T-helper 1 cell (primary cell): Measurements from ENCODE around the gene CD1D.
"Not testable (repeated sequence)": the region's sequence is repeated elsewhere in the genome, so short reads cannot be mapped to it uniquely, and the experiment has no call there.

Source experiments
- DNase-seq, 5 donors: peaks; one replicate each; pipeline ENCODE4 v3.0.0-alpha.2; 2012 to 2020

CD1D gene

GRCh38 chr1:158176849-158177699, 3.6 kb upstream of the CD1D start:
- DNase-seq = not testable (repeated sequence)

GRCh38 chr1:158177700-158178450, 2.8 kb upstream of the CD1D start:
- DNase-seq = no peak

- no peak for DNase-seq
These were observed 1.2 kb upstream of the CD1D start for GRCh38 chr1:158179301-158180041.

- no peak for DNase-seq
These were observed 855 bp downstream of the CD1D start for GRCh38 chr1:158181577-158181922.

GRCh38 chr1:158185770-158186169, 5.1 kb downstream of the CD1D start:
- no peak for DNase-seq

- no peak for DNase-seq
These were observed 5.5 kb downstream of the CD1D start for GRCh38 chr1:158186180-158186579.

- no peak for DNase-seq
These were observed 7.9 kb downstream of the CD1D start for GRCh38 chr1:158188611-158189010.

GRCh38 chr1:158189624-158190023, 8.9 kb downstream of the CD1D start:
- no peak for DNase-seq

- DNase-seq = no peak
These were observed 10.6 kb downstream of the CD1D start for GRCh38 chr1:158191299-158191698.

GRCh38 chr1:158196461-158196860, 15.8 kb downstream of the CD1D start:
- no peak for DNase-seq

GRCh38 chr1:158199849-158200248, 19.2 kb downstream of the CD1D start:
- no peak for DNase-seq

- DNase-seq = no peak
These were observed 19.8 kb downstream of the CD1D start for GRCh38 chr1:158200527-158200926.

GRCh38 chr1:158203693-158204457, 23.2 kb downstream of the CD1D start:
- DNase-seq = peak in 2 of 5 donors; percentile 13 to 23

GRCh38 chr1:158204458-158204827, 23.7 kb downstream of the CD1D start:
- DNase-seq = no peak

GRCh38 chr1:158208586-158209116, 28.0 kb downstream of the CD1D start:
- DNase-seq = no peak

- DNase-seq = no peak
These were observed 31.6 kb downstream of the CD1D start for GRCh38 chr1:158212320-158212719.

- DNase-seq = not testable (repeated sequence)
These were observed 42.8 kb downstream of the CD1D start for GRCh38 chr1:158223445-158223844.

GRCh38 chr1:158227904-158228623, 47.4 kb downstream of the CD1D start:
- DNase-seq = no peak
